ENCODE data around the gene FGD6.

GRCh38 chr12:95126736-95127135, 90.5 kb downstream of the FGD6 start:
- TF ChIP-seq CTCF (conservative IDR thresholded peaks at IDR 0.05; ENCODE audit: low read length), result no peak
- TF ChIP-seq EZH2phosphoT487 (IDR thresholded peaks at IDR 0.05; ENCODE audit: borderline replicate concordance, low read depth, low read length), result no peak
